Activated CD8-positive, alpha-beta memory T cell treated with anti-CD3 and anti-CD28 coated beads, Interleukin-2, amount 10 ng/mL, durations not matched to agents 7 days and 5 days (primary cell): ENCODE measurements around the gene KCNJ15. TPM values are rescaled to one million over a fixed set of nuclear protein-coding genes. Genes with fewer than 3 reads are reported as not detected.

Experiments used
- ATAC-seq: fragments of 150-1000 bp; cut with Tn5 transposase; one replicate; pipeline ENCODE4 v1.10.0; 2021; ENCODE audit warnings: moderate library complexity
- CTCF ChIA-PET: fragments of 350-600 bp; sonication (Branson Sonifier 250); formaldehyde crosslinking; loops from one replicate; lab custom pipeline; 2021; ENCODE audit warnings: antibody characterized with exemption; lab: Charles Lee
- DNase-seq: peaks from one replicate; pipeline ENCODE4 v3.0.0-alpha.2; 2020
- H3K27ac Mint-ChIP-seq: one replicate; pipeline ENCODE4 v1.8.0; 2021; ENCODE audit warnings: mild to moderate bottlenecking, mixed read lengths
- H3K27me3 Mint-ChIP-seq: one replicate; pipeline ENCODE4 v1.8.0; 2021; ENCODE audit warnings: mixed read lengths
- H3K36me3 Mint-ChIP-seq: one replicate; pipeline ENCODE4 v1.8.0; 2021; ENCODE audit warnings: mild to moderate bottlenecking, mixed read lengths
- H3K4me1 Mint-ChIP-seq: one replicate; pipeline ENCODE4 v1.8.0; 2021; ENCODE audit warnings: mixed read lengths
- H3K4me3 Mint-ChIP-seq: one replicate; pipeline ENCODE4 v1.8.0; 2021; ENCODE audit warnings: mild to moderate bottlenecking, moderate library complexity, mixed read lengths
- H3K9me3 Mint-ChIP-seq: one replicate; pipeline ENCODE4 v1.8.0; 2022; ENCODE audit warnings: low read depth, mixed read lengths
- total RNA-seq, 2 experiments: library from RNA; stranded (reverse); gene quantifications; one replicate each; pipeline ENCODE4 v1.2.3, GENCODE V29; 2021

The KCNJ15 gene
- total RNA-seq, 2 experiments from 2014 or later, result not detected

- DNase-seq (no peak), ATAC-seq (no peak)
- no peaks in the 10 kb centered on the region for H3K36me3 Mint-ChIP-seq
- peaks cover 2% of the 10 kb centered on the region for H3K27me3 Mint-ChIP-seq
- CTCF ChIA-PET, result no interaction called here
- no peaks in the 10 kb centered on the region for H3K4me1 Mint-ChIP-seq
- no peak overlapping the region for H3K4me3 Mint-ChIP-seq
- H3K9me3 Mint-ChIP-seq, result no peaks in the 10 kb centered on the region
- H3K27ac Mint-ChIP-seq, result no peak overlapping the region
Measured at GRCh38 chr21:38341546-38342012, 84.8 kb downstream of the KCNJ15 start.

GRCh38 chr21:38342739-38343138, 85.9 kb downstream of the KCNJ15 start:
- Mint-ChIP-seq H3K9me3 (no peaks in the 10 kb centered on the region), H3K27ac (no peak overlapping the region), H3K4me3 (no peak overlapping the region), H3K36me3 (no peaks in the 10 kb centered on the region), H3K27me3 (peaks cover 2% of the 10 kb centered on the region), H3K4me1 (no peaks in the 10 kb centered on the region)
- ATAC-seq (no peak), DNase-seq (no peak)
- CTCF ChIA-PET, result no interaction called here

GRCh38 chr21:38343691-38344090, 86.9 kb downstream of the KCNJ15 start:
- Mint-ChIP-seq H3K27ac (no peak overlapping the region), H3K36me3 (no peaks in the 10 kb centered on the region), H3K27me3 (peaks cover 2% of the 10 kb centered on the region), H3K4me1 (no peaks in the 10 kb centered on the region), H3K9me3 (no peaks in the 10 kb centered on the region), H3K4me3 (no peak overlapping the region)
- DNase-seq, result no peak
- no peak for ATAC-seq
- CTCF ChIA-PET, result no interaction called here

GRCh38 chr21:38346286-38346685, 89.5 kb downstream of the KCNJ15 start:
- H3K27ac Mint-ChIP-seq, result no peak overlapping the region
- DNase-seq (no peak), ATAC-seq (no peak)
- no peaks in the 10 kb centered on the region for H3K4me1 Mint-ChIP-seq
- peaks cover 2% of the 10 kb centered on the region for H3K27me3 Mint-ChIP-seq
- no peak overlapping the region for H3K4me3 Mint-ChIP-seq
- H3K9me3 Mint-ChIP-seq, result no peaks in the 10 kb centered on the region
- CTCF ChIA-PET, result no interaction called here
- no peaks in the 10 kb centered on the region for H3K36me3 Mint-ChIP-seq

GRCh38 chr21:38349111-38349746, 92.4 kb downstream of the KCNJ15 start:
- CTCF ChIA-PET, result no interaction called here
- no peak for ATAC-seq
- no peak for DNase-seq
- H3K9me3 Mint-ChIP-seq, result no peaks in the 10 kb centered on the region
- H3K27me3 Mint-ChIP-seq, result no peaks in the 10 kb centered on the region
- H3K4me3 Mint-ChIP-seq, result no peak overlapping the region
- no peaks in the 10 kb centered on the region for H3K4me1 Mint-ChIP-seq
- no peaks in the 10 kb centered on the region for H3K36me3 Mint-ChIP-seq
- H3K27ac Mint-ChIP-seq, result no peak overlapping the region

- no peaks in the 10 kb centered on the region for H3K27me3 Mint-ChIP-seq
Measured at GRCh38 chr21:38349977-38350376, 93.2 kb downstream of the KCNJ15 start.

GRCh38 chr21:38350684-38351083, 93.9 kb downstream of the KCNJ15 start:
- CTCF ChIA-PET, result interaction anchor here (1.0 kb wide), 1 partner anchor 193 kb away, joined by 3 read pairs; no protein-coding TSS in a partner anchor
- Mint-ChIP-seq H3K9me3 (no peaks in the 10 kb centered on the region), H3K4me3 (no peak overlapping the region), H3K36me3 (no peaks in the 10 kb centered on the region), H3K4me1 (no peaks in the 10 kb centered on the region), H3K27me3 (no peaks in the 10 kb centered on the region), H3K27ac (no peak overlapping the region)
- no peak for ATAC-seq
- DNase-seq, result no peak

More at GRCh38 chr21:38349977-38350376, 93.2 kb downstream of the KCNJ15 start:
- Mint-ChIP-seq H3K4me1 (no peaks in the 10 kb centered on the region), H3K27ac (no peak overlapping the region), H3K36me3 (no peaks in the 10 kb centered on the region), H3K9me3 (no peaks in the 10 kb centered on the region), H3K4me3 (no peak overlapping the region)
- DNase-seq (no peak), ATAC-seq (no peak)
- CTCF ChIA-PET, result no interaction called here

GRCh38 chr21:38351176-38351959, 94.6 kb downstream of the KCNJ15 start:
- Mint-ChIP-seq H3K4me3 (no peak overlapping the region), H3K4me1 (no peaks in the 10 kb centered on the region), H3K9me3 (no peaks in the 10 kb centered on the region), H3K27ac (no peak overlapping the region), H3K36me3 (no peaks in the 10 kb centered on the region), H3K27me3 (no peaks in the 10 kb centered on the region)
- DNase-seq (no peak), ATAC-seq (no peak)
- CTCF ChIA-PET, result interaction anchor here (1.0 to 1.8 kb wide), 3 partner anchors 135 to 194 kb away, joined by 3 to 5 read pairs (median 4); no protein-coding TSS in a partner anchor

GRCh38 chr21:38351961-38352521, 95.2 kb downstream of the KCNJ15 start:
- DNase-seq (no peak), ATAC-seq (no peak)
- H3K27ac Mint-ChIP-seq, result no peak overlapping the region
- H3K27me3 Mint-ChIP-seq, result no peaks in the 10 kb centered on the region
- H3K9me3 Mint-ChIP-seq, result no peaks in the 10 kb centered on the region
- no peaks in the 10 kb centered on the region for H3K4me1 Mint-ChIP-seq
- no peak overlapping the region for H3K4me3 Mint-ChIP-seq
- CTCF ChIA-PET, result interaction anchor here (0.9 to 1.8 kb wide), 6 partner anchors 15 to 195 kb away, joined by 3 to 5 read pairs (median 4); no protein-coding TSS in a partner anchor
- no peaks in the 10 kb centered on the region for H3K36me3 Mint-ChIP-seq

- Mint-ChIP-seq H3K4me3 (no peak overlapping the region), H3K27me3 (no peaks in the 10 kb centered on the region), H3K27ac (no peak overlapping the region), H3K9me3 (no peaks in the 10 kb centered on the region), H3K36me3 (no peaks in the 10 kb centered on the region), H3K4me1 (no peaks in the 10 kb centered on the region)
- ATAC-seq (no peak), DNase-seq (no peak)
- CTCF ChIA-PET, result interaction anchor here (0.9 to 1.8 kb wide), 6 partner anchors 16 to 222 kb away, joined by 3 to 5 read pairs (median 4); no protein-coding TSS in a partner anchor
Measured at GRCh38 chr21:38352536-38353219, 95.9 kb downstream of the KCNJ15 start.

- Mint-ChIP-seq H3K36me3 (no peaks in the 10 kb centered on the region), H3K9me3 (no peaks in the 10 kb centered on the region), H3K27me3 (no peaks in the 10 kb centered on the region), H3K4me3 (no peak overlapping the region), H3K4me1 (no peaks in the 10 kb centered on the region), H3K27ac (no peak overlapping the region)
- DNase-seq, result no peak
- CTCF ChIA-PET, result no interaction called here
- ATAC-seq, result no peak
Measured at GRCh38 chr21:38354231-38354630, 97.4 kb downstream of the KCNJ15 start.

- Mint-ChIP-seq H3K4me3 (no peak overlapping the region), H3K9me3 (no peaks in the 10 kb centered on the region), H3K36me3 (no peaks in the 10 kb centered on the region), H3K4me1 (no peaks in the 10 kb centered on the region), H3K27me3 (no peaks in the 10 kb centered on the region), H3K27ac (no peak overlapping the region)
- DNase-seq (no peak), ATAC-seq (no peak)
- CTCF ChIA-PET, result interaction anchor here (0.8 to 1.8 kb wide), 2 partner anchors 135 to 137 kb away, joined by 3 to 8 read pairs; no protein-coding TSS in a partner anchor
Measured at GRCh38 chr21:38354746-38355145, 98.0 kb downstream of the KCNJ15 start.

GRCh38 chr21:38355353-38355752, 98.6 kb downstream of the KCNJ15 start:
- Mint-ChIP-seq H3K27ac (no peak overlapping the region), H3K9me3 (no peaks in the 10 kb centered on the region), H3K4me3 (no peak overlapping the region), H3K27me3 (no peaks in the 10 kb centered on the region), H3K36me3 (no peaks in the 10 kb centered on the region), H3K4me1 (no peaks in the 10 kb centered on the region)
- ATAC-seq (no peak), DNase-seq (no peak)
- CTCF ChIA-PET, result interaction anchor here (0.8 to 1.8 kb wide), 4 partner anchors 128 to 1724 kb away, joined by 3 to 8 read pairs (median 4); no protein-coding TSS in a partner anchor
